Stromal cell of bone marrow (primary cell): ENCODE measurements around the gene CXorf65.

ENCODE experiments used
- DNase-seq: peaks from one replicate; pipeline ENCODE4 v3.0.0-alpha.2; 2012; ENCODE audit warnings: low read depth

Gene CXorf65

GRCh38 chrX:71107245-71107644 lies 705 bp upstream of the CXorf65 start:
- DNase-seq: no peak

GRCh38 chrX:71105628-71106027 lies 912 bp downstream of the CXorf65 start:
- DNase-seq: no peak

- DNase-seq: no peak
These were observed 3.2 kb downstream of the CXorf65 start for GRCh38 chrX:71103110-71103983.

GRCh38 chrX:71102292-71102691 lies 4.2 kb downstream of the CXorf65 start:
- DNase-seq: no peak

GRCh38 chrX:71100581-71101505 lies 5.7 kb downstream of the CXorf65 start:
- DNase-seq: no peak

GRCh38 chrX:71099736-71100135 lies 6.8 kb downstream of the CXorf65 start:
- DNase-seq: no peak

- DNase-seq: no peak
These were observed 7.5 kb downstream of the CXorf65 start for GRCh38 chrX:71098951-71099506.

GRCh38 chrX:71098302-71098701 lies 8.2 kb downstream of the CXorf65 start:
- no peak for DNase-seq

- no peak for DNase-seq
These were observed 9.8 kb downstream of the CXorf65 start for GRCh38 chrX:71096760-71097032.

GRCh38 chrX:71095981-71096759 lies 10.4 kb downstream of the CXorf65 start:
- no peak for DNase-seq

- DNase-seq: peak; percentile 67
These were observed 11.0 kb downstream of the CXorf65 start, which contains the start of gene FOXO4 for GRCh38 chrX:71095555-71095980. Gene FOXO4, plus strand, starts transcription at chrX:71095851. Its CDS starts 678 bp downstream, at chrX:71096529.

- no peak for DNase-seq
These were observed 11.5 kb downstream of the CXorf65 start for GRCh38 chrX:71095033-71095432.

GRCh38 chrX:71091263-71091662 lies 15.3 kb downstream of the CXorf65 start:
- no peak for DNase-seq

- no peak for DNase-seq
These were observed 20.6 kb downstream of the CXorf65 start for GRCh38 chrX:71085900-71086299.

GRCh38 chrX:71082822-71083221 lies 23.7 kb downstream of the CXorf65 start:
- DNase-seq: no peak

GRCh38 chrX:71082124-71082647 lies 24.4 kb downstream of the CXorf65 start:
- no peak for DNase-seq

- peak; percentile 23 for DNase-seq
These were observed 25.0 kb downstream of the CXorf65 start for GRCh38 chrX:71081330-71082123.

GRCh38 chrX:71070531-71070930 lies 36.0 kb downstream of the CXorf65 start:
- no peak for DNase-seq

GRCh38 chrX:71068044-71068918 lies 38.3 kb downstream of the CXorf65 start, which contains the start of gene SNX12:
Gene SNX12, minus strand, starts transcription at chrX:71068334. Its CDS starts 28 bp downstream, at chrX:71068306.
- peak; percentile 90 for DNase-seq

- no peak for DNase-seq
These were observed 38.9 kb downstream of the CXorf65 start for GRCh38 chrX:71067712-71068043.
